Measurements from ENCODE around the gene MEI4. TPM values are rescaled to one million over a fixed set of nuclear protein-coding genes. Genes with fewer than 3 reads are reported as not detected.
"Not testable (repeated sequence)": the region's sequence is repeated elsewhere in the genome, so short reads cannot be mapped to it uniquely, and the experiment has no call there.

MEI4 gene
- total RNA-seq, 1 donor from 2014 or later = not detected

DNA sequence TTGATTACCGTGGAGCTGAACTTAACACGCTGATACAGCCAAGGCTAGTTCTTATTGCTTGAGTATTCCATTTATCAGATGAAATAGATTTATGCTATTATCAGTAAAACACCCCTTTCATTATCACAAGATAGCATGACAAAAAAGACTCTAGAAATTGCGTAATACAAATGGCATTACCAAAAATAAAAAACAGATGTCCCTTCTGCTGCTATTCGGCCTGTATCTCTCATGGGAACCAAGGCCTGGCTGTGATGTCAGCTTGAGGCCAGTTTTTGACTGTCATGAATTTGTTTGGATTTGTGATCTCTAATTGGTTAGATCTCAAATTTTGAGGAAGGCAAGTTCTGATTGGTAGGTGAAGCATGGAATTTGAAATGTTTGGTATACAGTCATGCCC is 25.2 kb downstream of the MEI4 start:
- intact Hi-C loops (cut with micrococcal nuclease) = no loop called here

DNA sequence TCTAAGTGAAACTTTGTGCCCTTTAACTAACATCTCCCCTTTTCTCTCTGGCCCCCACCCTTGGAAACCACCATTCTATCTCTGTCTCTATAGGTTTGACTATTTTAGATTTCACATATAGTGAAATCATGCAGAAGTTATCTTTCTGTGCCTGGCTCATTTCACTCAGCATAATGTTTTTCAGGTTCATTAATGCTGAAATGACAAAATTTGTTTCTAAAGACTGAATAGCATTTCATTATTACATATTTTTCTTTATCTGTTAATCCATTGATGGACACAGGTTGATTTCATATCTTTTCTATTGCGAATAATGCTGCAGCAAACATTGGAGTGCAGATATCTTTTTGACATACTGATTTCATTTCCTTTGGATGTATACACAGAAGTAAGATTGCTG is 30.7 kb downstream of the MEI4 start:
- intact Hi-C loops (cut with micrococcal nuclease) = no loop called here

DNA sequence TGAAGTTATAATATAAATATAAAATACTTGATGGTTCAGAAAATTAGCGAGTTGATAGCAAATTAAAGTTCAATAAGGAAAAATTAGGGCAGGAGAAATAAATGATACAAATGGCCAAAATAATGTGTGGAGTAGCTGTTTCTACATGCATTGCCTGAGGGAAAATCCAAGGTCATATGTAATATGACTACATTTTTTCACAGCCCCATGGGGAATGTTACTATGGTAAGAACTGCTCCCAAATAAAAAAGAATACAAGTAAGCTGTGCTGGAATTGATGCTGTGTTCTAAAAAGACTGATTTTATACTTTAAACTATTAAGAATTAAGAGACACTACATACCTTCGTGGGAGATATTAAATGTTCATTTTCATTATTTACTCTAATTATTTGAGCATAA is 34.1 kb downstream of the MEI4 start:
- intact Hi-C loops (cut with micrococcal nuclease) = no loop called here

DNA sequence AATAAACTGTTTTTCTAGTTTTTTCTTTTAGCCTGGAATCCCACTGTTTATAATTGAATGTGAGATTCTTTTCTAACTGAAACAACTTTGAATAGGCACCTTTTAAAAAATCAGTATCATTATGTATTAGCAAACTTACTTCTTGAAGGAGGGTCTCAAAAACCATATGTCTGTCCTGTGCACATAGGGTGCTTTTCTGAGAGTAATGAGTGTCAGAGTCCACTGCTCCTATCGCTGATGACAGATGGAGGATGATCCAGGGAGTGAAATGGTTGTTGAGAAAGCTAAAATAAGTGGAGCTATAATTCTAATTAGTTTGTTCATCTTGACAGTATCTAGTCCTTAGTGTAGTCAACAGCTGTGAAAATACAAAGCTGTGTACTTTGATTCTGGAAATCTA is 35.8 kb downstream of the MEI4 start:
- intact Hi-C loops (cut with micrococcal nuclease) = no loop called here

DNA sequence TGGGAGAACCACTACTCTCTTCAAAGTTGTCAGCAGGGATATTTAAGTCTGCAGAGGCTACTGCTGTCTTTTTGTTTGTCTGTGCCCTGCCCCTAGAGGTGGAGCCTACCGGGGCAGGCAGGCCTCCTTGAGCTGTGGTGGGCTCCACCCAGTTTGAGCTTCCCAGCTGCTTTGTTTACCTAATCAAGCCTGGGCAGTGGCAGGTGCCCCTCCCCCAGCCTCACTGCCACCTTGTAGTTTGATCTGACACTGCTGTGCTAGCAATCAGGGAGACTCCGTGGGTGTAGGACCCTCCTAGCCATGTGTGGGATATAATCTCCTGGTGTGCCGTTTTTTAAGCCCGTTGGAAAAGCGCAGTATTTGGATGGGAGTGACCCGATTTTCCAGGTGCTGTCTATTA is 47.3 kb downstream of the MEI4 start:
- intact Hi-C loops (cut with micrococcal nuclease) = not testable (repeated sequence)

DNA sequence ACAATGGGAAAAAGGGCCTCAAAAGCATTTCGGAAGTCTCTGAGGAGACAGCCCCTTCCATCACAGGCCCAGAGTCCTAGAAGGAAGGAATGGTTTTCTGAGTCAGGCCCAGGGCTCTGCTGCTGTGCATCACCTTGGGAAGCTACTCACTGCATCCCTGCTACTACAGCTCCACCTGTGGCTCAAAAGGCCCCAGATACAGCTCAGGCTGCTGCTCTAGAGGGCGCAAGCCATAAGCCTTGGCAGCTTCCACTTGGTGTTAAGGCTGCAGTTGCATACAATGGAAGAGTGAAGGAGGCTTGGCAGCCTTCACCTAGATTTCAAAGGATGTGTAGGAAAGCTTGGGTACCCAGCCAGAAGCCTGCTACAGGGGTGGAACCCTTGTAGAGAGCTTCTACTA is 54.8 kb downstream of the MEI4 start:
- intact Hi-C loops (cut with micrococcal nuclease) = no loop called here

DNA sequence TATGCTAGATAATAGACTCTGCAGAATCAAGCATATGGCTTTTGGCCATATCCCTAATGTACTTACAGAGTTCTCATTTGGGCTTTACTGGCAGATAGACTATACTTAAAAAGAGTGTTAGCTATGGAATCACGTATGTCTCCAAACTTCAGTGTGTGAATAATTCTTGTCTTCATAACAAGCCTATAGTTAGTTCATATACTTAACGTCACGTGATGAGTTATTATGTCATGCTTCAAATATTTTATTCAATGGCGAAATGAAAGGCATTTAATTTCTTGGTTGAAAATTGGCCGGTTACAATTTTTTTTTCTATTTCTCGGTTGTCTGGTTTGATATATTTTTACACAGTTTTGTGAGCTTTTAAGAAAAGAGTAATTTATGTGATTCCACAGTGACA is 62.7 kb downstream of the MEI4 start:
- intact Hi-C loops (cut with micrococcal nuclease) = no loop called here

DNA sequence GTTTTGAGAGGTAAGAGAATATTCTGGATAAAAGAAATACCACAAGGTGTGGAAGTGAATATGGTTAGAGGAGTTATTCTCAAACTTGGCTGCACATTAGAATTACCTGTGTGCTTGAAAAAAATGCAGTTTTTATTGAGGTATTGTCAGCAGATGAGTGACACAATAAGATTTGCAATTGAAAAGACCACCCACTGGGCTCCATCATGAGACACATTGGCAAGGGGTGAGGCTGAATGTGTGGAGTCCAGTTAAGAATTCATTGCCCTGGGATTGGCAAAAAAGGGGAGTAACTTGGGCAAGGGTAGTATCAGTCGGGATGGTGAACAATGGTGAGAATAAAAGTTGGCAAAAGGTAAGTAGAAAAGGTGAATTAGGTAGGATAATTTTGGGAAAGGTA is 63.5 kb downstream of the MEI4 start:
- intact Hi-C loops (cut with micrococcal nuclease) = no loop called here

DNA sequence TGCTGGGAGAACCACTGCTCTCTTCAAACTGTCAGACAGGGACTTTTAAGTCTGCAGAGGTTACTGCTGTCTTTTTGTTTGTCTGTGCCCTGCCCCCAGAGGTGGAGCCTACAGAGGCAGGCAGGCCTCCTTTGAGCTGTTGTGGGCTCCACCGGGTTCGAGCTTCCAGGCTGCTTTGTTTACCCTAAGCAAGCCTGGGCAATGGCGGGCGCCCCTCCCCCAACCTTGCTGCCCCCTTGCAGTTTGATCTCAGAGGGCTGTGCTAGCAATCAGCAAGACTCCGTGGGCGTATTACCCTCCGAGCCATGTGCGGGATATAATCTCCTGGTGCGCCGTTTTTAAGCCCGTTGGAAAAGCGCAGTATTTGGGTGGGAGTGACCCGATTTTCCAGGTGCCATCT is 83.2 kb downstream of the MEI4 start:
- intact Hi-C loops (cut with micrococcal nuclease) = not testable (repeated sequence)

DNA sequence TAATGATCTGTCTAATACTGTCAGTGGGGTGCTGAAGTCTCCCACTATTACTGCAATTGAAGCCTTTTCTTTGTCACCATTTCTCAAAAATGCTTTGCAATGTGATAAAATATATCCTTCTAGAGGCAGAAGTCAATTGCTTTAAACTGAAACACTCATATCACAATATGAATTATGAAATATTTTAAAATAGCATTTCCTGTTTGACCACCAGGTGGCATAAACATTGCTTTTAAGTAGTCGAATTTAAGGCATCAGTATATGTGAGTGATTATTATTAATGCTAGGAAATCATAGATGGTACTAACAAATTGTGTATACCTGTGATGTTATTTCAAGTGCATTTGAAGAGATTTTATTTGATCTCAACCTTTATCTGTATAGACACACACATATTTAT is 87.5 kb downstream of the MEI4 start:
- intact Hi-C loops (cut with micrococcal nuclease) = no loop called here

DNA sequence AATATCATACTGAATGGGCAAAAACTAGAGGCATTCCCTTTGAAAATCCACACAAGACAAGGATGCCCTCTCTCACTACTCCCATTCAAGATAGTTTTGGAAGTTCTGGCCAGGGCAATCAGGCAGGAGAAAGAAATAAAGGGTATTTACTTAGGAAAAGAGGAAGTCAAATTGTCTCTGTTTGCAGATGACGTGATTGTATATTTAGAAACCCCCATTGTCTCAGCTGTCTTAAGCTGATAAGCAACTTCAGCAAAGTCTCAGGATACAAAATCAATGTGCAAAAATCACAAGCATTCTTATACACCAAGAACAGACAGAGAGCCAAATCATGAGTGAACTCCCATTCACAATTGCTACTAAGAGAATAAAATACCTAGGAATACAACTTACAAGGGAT is 99.3 kb downstream of the MEI4 start:
- intact Hi-C loops (cut with micrococcal nuclease) = not testable (repeated sequence)

DNA sequence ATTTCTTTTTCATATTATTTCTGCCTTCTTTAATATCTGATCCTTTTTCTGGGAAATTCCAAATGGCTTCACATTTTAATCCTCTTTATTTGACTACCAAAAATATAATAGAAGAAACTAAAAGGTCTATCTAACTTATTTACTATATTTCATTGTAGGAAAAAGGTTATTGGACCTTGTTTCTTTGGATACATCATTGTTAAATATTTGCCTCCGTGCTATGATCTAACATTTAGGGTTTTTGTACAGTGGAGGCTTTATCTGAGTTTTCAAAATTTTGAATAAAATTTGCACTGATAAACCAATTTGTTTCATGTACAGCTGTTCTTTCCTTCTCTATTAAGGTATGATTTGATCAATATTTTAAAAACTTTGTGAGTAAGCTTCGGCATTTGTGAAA is 109.5 kb downstream of the MEI4 start:
- intact Hi-C loops (cut with micrococcal nuclease) = no loop called here

DNA sequence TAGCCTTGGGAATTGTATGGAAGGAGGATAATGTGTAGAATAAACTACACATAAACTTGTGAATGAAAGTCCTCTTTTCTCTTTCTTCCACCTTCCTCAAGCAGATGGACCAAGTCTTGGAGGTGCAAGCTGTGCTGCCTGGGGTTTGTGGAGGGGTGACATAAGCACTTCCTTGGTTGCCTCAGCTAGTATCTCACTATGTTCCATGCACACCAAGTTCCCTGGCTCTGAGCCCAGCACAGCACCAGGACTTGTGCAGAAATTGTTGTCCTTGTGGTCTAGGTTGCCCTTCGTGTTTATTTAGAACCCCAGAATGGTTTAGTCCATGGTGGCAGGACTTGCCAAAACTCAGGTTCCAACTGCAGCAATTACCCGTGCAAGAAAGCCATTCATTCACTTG is 110.3 kb downstream of the MEI4 start:
- intact Hi-C loops (cut with micrococcal nuclease) = no loop called here

DNA sequence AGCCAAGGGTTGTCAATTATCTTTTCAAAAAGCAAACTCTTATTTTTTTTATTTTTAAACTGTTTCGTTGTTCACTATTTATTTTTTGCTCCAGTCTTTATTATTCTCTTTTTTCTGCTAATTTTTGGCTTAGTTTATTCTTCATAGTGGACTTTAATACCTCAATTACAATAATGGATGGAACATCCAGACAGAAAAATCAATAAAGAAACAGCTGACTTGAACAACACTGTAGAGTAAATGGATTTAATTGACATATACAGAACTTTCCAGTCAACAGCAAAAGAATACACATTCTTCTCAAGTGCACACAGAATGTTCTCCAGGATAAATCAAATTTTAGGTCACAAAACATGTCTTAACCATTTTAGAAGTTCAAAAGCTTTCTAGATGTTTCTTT is 111.5 kb downstream of the MEI4 start:
- intact Hi-C loops (cut with micrococcal nuclease) = no loop called here

DNA sequence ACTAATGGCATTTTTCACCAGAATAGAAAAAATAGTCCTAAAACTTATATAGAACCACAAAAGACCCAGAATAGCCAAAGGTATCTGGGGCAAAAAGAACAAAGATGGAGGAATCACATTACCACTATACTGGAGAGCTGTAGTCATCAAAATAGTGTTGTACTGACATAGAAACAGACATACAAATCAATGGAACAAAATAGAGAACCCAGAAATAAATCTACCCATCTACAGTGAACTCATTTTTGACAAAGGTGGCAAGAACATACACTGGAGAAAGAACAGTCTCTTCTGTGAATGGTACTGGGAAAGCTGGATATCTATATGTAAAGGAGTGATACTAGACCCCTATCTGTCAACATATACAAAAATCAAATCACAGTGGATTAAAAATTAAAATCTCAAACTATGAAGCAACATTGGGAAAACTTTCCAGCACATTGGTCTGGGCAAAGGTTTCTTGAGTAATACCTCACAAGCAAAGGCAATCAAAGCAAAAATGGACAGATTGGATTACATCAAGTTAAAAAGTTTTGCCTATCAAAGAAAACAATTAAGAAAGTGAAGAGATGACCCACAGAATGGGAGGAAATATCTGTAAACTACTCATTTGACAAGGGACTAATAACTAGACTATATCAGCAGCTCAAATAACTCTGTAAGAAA is 120.5 kb downstream of the MEI4 start:
- intact Hi-C loops (cut with micrococcal nuclease) = no loop called here

DNA sequence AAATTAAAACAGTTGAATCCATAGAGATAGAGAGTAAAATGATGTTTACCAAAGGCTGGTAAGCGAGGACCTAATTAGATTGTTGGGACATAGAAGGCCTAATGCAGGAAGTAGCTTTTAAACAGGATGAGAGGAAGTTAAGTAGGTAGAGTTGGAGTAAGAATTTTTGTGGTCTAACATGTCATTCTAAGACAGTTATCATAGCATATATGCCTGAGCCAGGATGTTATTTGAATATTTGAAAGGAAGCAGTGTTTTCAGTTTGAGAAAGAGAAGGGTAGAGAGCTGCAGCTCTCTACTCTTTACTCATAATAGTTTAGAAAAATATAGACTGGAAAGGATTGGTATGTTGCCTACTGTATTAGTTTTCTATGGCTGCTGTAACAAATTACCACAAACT is 121.6 kb downstream of the MEI4 start:
- intact Hi-C loops (cut with micrococcal nuclease) = no loop called here

DNA sequence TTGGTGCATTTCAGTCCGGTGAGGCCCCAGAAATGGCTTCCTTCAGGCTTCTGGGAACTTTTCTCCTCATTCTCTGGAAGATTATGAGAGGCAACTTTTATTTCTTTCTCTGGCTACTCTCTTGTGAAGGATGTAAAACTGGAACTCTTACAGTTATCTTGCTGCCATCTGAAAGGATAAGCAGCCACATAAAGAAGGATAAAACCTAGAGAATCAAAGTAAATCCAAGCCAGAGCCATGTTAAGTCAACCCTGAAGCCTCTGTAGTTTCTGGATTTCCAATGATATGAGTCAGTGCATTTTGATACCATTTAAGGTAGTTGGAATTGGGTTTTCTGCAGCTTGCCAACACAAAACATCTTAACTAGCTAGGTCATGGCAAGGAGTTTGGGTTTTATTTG is 123.6 kb downstream of the MEI4 start:
- intact Hi-C loops (cut with micrococcal nuclease) = no loop called here

DNA sequence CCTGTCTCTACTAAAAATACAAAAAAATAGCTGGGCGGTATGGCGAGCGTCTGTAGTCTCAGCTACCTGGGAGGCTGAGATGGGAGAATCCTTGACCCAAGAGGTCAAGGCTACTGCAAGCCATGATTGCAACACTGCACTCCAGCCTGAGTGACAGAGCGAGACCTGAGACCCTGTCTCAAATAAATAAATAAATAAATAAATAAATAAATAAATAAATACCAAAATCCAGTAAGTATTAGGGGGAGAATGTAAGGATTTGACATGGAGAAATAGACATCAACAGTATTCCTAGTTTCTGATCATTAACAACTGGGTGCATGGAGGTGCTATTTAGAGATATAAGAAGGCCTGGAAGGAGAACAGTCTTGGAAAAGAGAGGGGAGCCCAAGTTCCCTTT is 125.7 kb downstream of the MEI4 start:
- intact Hi-C loops (cut with micrococcal nuclease) = no loop called here

DNA sequence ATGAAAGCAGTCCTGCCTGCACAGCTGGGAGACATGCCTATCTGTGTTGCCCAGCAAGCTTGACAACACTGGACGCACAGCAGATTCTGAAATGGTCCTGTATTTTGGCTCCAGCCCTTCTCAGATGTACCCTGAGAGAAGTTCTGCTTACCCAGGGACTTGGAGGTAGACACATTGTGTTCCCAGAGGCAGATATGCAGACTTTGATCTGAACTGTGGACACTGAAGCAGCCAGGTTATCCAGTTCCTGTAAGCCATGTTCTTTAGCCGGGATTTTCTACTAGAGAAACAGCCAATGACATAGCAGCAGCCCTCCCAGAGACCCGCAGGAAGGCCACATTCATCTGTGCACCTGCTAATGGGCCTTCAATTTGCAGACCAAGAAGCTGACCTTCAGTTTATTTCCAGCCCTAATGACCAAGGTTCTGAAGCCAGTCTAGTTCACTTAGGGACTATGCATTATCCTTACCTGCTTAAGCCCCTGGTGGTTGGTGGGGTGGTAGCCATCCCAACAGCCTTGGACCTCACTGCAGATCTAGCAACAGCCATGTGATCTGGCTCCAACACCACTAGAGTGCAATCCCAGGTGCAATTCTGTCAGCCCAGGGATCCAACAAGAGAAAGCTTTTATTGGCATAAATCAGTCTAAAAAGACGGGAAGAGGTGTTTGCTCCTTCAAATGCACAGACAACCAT is 134.2 kb downstream of the MEI4 start:
- intact Hi-C loops (cut with micrococcal nuclease) = no loop called here

DNA sequence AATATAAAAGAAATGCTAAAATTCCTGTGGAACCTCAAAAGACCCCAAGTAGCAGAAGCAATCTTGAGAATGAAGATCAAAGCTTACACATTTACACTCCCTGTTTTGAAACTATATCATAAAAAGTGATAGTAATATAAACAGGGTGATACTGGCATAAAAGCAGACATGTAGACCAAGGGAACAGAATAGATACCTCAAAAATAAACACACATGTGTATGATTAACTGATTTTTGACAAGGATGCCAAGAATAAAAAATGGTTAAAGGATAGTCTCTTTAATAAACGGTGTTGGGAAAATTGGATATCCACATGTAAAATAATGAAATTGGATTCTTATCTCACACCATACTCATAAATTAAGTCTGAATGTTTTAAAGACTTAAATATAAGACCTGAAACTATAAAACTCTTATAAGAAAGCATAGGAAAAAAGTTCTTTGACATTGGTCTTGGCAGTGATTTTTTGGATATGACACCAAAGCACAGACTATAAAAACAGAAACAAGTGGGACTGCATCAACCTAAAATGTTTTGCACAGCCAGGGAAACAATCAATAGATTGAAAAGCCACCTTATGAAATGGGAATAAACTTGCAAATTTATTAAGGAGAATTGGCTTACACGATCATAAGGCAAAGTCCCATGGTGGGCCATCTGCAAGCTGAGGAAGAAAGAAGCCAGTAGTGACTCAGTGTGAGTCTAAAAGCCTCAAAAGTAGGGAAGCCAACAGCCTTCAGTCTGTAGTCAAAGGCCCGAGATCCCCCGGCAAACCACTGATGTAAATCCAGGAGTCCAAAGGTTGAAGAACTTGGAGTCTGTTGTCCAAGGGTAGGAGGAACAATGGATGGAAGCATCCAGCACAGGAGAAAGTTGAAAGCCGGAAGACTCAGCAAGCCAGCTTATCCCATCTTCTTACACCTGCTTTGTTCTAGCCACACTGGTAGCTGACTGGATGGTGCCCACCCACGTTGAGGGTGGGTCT is 144.3 kb downstream of the MEI4 start:
- intact Hi-C loops (cut with micrococcal nuclease) = no loop called here

DNA sequence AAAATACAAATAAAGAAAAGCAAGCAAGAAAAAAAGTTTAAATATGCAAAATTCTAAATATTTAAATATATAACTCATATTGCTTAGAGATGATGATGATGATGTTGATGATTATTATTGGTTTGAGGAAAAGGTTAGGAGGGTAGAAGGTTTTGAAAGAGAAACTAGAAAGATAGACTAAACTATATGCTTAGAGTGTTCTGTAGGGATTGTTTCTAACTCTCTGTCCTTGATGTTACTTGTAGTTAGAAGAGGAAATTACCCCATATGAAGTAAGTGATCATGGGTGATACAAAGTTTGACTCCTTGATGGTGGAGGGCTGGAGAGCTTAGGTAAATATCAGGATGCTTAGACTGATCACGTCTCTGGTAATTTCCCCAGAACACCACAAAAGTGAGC is 159.5 kb downstream of the MEI4 start:
- intact Hi-C loops (cut with micrococcal nuclease) = no loop called here

DNA sequence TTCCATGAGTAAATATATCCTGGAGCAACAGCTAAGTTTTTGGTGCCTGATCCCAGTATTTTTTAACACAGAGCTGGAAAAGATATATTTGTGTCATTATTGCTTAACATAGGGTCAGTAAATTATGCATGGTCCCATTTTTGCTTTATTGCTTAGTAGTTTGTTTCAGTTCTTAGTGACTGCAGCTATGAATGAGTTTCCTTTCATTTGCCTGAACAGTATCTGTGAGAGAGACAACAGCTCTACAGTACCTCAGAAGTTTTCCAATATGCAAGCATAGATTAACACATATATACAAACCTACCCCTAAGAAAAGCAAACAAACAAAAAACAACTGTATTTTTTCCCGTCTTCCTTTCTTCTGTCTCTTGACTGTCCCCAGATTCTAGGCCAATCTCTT is 160.3 kb downstream of the MEI4 start:
- intact Hi-C loops (cut with micrococcal nuclease) = no loop called here
